Suprapubic skin (tissue), 4 donors: ENCODE data around the gene SERINC5.

Experiments
- EP300 ChIP-seq: sonication (generic); formaldehyde crosslinking; IDR thresholded peaks from one replicate; pipeline ENCODE4 v1.6.1; 2017; ENCODE audit warnings: antibody characterized with exemption
- POLR2A ChIP-seq, 2 donors: fragments of 450-650 bp; IDR thresholded peaks; one replicate each; pipeline ENCODE4 v1.6.1; 2017; ENCODE audit warnings: antibody characterized with exemption in 2 of 2, mild to moderate bottlenecking in 2 of 2, moderate library complexity in 2 of 2
- POLR2AphosphoS5 ChIP-seq, 3 donors: sonication (generic); formaldehyde crosslinking; IDR thresholded peaks; one replicate each; pipeline ENCODE4 v1.6.1; 2017; ENCODE audit warnings: antibody characterized with exemption in 3 of 3
- TF ChIP-seq, protein P1 (sequence below), 2 donors: fragments of 200-600 bp in 1 of 2; fragments of 450-650 bp in 1 of 2; sonication (generic) in 1 of 2; IDR thresholded peaks; one replicate each; pipeline ENCODE4 v1.5.1; 2016 to 2019; ENCODE audit warnings: antibody characterized with exemption in 2 of 2, mild to moderate bottlenecking in 1 of 2, moderate library complexity in 1 of 2

DNA sequence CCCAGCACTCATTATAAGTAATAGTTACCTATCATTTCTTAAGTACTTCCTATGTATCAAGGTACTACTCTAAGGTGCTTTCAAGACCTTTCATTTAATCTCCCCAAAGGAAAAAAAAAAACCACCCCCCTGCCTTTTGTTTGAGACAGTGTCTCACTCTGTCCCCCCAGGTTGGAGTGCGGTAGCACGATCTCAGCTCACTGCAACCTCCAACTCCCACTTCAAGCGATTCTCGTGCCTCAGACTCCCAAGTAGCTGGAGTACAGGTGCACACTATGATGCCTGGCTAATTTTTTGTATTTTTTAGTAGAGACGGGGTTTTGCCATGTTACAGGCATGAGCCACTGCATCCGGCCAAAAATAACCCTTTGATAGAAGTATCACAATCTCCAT is 29.9 kb downstream of the SERINC5 start:
- TF ChIP-seq, protein P1, sequence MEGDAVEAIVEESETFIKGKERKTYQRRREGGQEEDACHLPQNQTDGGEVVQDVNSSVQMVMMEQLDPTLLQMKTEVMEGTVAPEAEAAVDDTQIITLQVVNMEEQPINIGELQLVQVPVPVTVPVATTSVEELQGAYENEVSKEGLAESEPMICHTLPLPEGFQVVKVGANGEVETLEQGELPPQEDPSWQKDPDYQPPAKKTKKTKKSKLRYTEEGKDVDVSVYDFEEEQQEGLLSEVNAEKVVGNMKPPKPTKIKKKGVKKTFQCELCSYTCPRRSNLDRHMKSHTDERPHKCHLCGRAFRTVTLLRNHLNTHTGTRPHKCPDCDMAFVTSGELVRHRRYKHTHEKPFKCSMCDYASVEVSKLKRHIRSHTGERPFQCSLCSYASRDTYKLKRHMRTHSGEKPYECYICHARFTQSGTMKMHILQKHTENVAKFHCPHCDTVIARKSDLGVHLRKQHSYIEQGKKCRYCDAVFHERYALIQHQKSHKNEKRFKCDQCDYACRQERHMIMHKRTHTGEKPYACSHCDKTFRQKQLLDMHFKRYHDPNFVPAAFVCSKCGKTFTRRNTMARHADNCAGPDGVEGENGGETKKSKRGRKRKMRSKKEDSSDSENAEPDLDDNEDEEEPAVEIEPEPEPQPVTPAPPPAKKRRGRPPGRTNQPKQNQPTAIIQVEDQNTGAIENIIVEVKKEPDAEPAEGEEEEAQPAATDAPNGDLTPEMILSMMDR (IDR thresholded peaks at IDR 0.05) = no peak
- TF ChIP-seq POLR2AphosphoS5 (IDR thresholded peaks at IDR 0.05) = no peak
- no peak for TF ChIP-seq EP300
- no peak for TF ChIP-seq POLR2A (IDR thresholded peaks at IDR 0.05)
